Measurements from ENCODE around the gene BEND6.
"Not testable (repeated sequence)": the region's sequence is repeated elsewhere in the genome, so short reads cannot be mapped to it uniquely, and the experiment has no call there.

BEND6 gene

GRCh38 chr6:57027301-57027700 lies 72.4 kb downstream of the BEND6 start:
- WGBS, 2 experiments (ENCODE audit: insufficient coverage in 2 of 2): no CpG with 5 or more reads among the region's 3 CpGs
- Histone ChIP-seq H3K27ac (ENCODE audit: low read depth, low read length, severe bottlenecking) (no peak overlapping the region), H3K36me3 (ENCODE audit: control insufficient read depth, insufficient read depth, low read length) (no peaks in the 10 kb centered on the region)

GRCh38 chr6:57029213-57029612 lies 74.3 kb downstream of the BEND6 start:
- no peak overlapping the region for H3K4me3 ChIP-seq (ENCODE audit: extremely low read depth, insufficient read depth, low read length, poor library complexity, severe bottlenecking)
- H3K9me3 ChIP-seq (ENCODE audit: control insufficient read depth, low read length): peaks cover 4% of the 10 kb centered on the region
- H3K36me3 ChIP-seq (ENCODE audit: control insufficient read depth, insufficient read depth, low read length): no peaks in the 10 kb centered on the region
- H3K4me1 ChIP-seq (ENCODE audit: control insufficient read depth, insufficient read depth, low read length, poor library complexity, severe bottlenecking): no peaks in the 10 kb centered on the region
- 92 to 96% methylated on average over 8 of the region's 9 CpGs for WGBS, 2 experiments (ENCODE audit: insufficient coverage in 2 of 2)
- H3K27ac ChIP-seq (ENCODE audit: low read depth, low read length, severe bottlenecking): no peak overlapping the region

More at GRCh38 chr6:57027301-57027700, 72.4 kb downstream of the BEND6 start:
- no peak overlapping the region for H3K4me3 ChIP-seq (ENCODE audit: extremely low read depth, insufficient read depth, low read length, poor library complexity, severe bottlenecking)
- no peaks in the 10 kb centered on the region for H3K4me1 ChIP-seq (ENCODE audit: control insufficient read depth, insufficient read depth, low read length, poor library complexity, severe bottlenecking)
- H3K9me3 ChIP-seq (ENCODE audit: control insufficient read depth, low read length): peaks cover 4% of the 10 kb centered on the region

- H3K4me3 ChIP-seq (ENCODE audit: extremely low read depth, insufficient read depth, low read length, poor library complexity, severe bottlenecking): no peak overlapping the region
- H3K4me1 ChIP-seq (ENCODE audit: control insufficient read depth, insufficient read depth, low read length, poor library complexity, severe bottlenecking): no peaks in the 10 kb centered on the region
- H3K9me3 ChIP-seq (ENCODE audit: control insufficient read depth, low read length): no peaks in the 10 kb centered on the region
- H3K36me3 ChIP-seq (ENCODE audit: control insufficient read depth, insufficient read depth, low read length): no peaks in the 10 kb centered on the region
- WGBS, 2 experiments (ENCODE audit: insufficient coverage in 2 of 2): 88 to 90% methylated on average over 1 to 2 of the region's 3 CpGs
- H3K27ac ChIP-seq (ENCODE audit: low read depth, low read length, severe bottlenecking): no peak overlapping the region
These were observed 78.3 kb downstream of the BEND6 start for GRCh38 chr6:57033228-57033627.

GRCh38 chr6:57035549-57035948 lies 80.6 kb downstream of the BEND6 start:
- Histone ChIP-seq H3K9me3 (ENCODE audit: control insufficient read depth, low read length) (no peaks in the 10 kb centered on the region), H3K4me1 (ENCODE audit: control insufficient read depth, insufficient read depth, low read length, poor library complexity, severe bottlenecking) (no peaks in the 10 kb centered on the region), H3K27ac (ENCODE audit: low read depth, low read length, severe bottlenecking) (no peak overlapping the region), H3K36me3 (ENCODE audit: control insufficient read depth, insufficient read depth, low read length) (no peaks in the 10 kb centered on the region), H3K4me3 (ENCODE audit: extremely low read depth, insufficient read depth, low read length, poor library complexity, severe bottlenecking) (no peak overlapping the region)
- no CpG with 5 or more reads among the region's 3 CpGs for WGBS, 2 experiments (ENCODE audit: insufficient coverage in 2 of 2)

GRCh38 chr6:57038906-57039305 lies 84.0 kb downstream of the BEND6 start:
- 92 to 100% methylated on average over 2 of the region's 2 CpGs for WGBS, 2 experiments (ENCODE audit: insufficient coverage in 2 of 2)
- H3K27ac ChIP-seq (ENCODE audit: low read depth, low read length, severe bottlenecking): no peak overlapping the region

GRCh38 chr6:57040011-57040410 lies 85.1 kb downstream of the BEND6 start:
- Histone ChIP-seq H3K27ac (ENCODE audit: low read depth, low read length, severe bottlenecking) (no peak overlapping the region), H3K36me3 (ENCODE audit: control insufficient read depth, insufficient read depth, low read length) (no peaks in the 10 kb centered on the region), H3K4me1 (ENCODE audit: control insufficient read depth, insufficient read depth, low read length, poor library complexity, severe bottlenecking) (no peaks in the 10 kb centered on the region), H3K4me3 (ENCODE audit: extremely low read depth, insufficient read depth, low read length, poor library complexity, severe bottlenecking) (no peak overlapping the region), H3K9me3 (ENCODE audit: control insufficient read depth, low read length) (no peaks in the 10 kb centered on the region)
- 86 to 97% methylated on average over 3 to 4 of the region's 5 CpGs for WGBS, 2 experiments (ENCODE audit: insufficient coverage in 2 of 2)

More at GRCh38 chr6:57038906-57039305, 84.0 kb downstream of the BEND6 start:
- Histone ChIP-seq H3K4me3 (ENCODE audit: extremely low read depth, insufficient read depth, low read length, poor library complexity, severe bottlenecking) (no peak overlapping the region), H3K9me3 (ENCODE audit: control insufficient read depth, low read length) (no peaks in the 10 kb centered on the region), H3K4me1 (ENCODE audit: control insufficient read depth, insufficient read depth, low read length, poor library complexity, severe bottlenecking) (no peaks in the 10 kb centered on the region), H3K36me3 (ENCODE audit: control insufficient read depth, insufficient read depth, low read length) (no peaks in the 10 kb centered on the region)

GRCh38 chr6:57044061-57044460 lies 89.2 kb downstream of the BEND6 start:
- not testable (repeated sequence) for H3K27ac ChIP-seq (ENCODE audit: low read depth, low read length, severe bottlenecking); H3K9me3 ChIP-seq (ENCODE audit: control insufficient read depth, low read length); H3K4me1 ChIP-seq (ENCODE audit: control insufficient read depth, insufficient read depth, low read length, poor library complexity, severe bottlenecking); H3K4me3 ChIP-seq (ENCODE audit: extremely low read depth, insufficient read depth, low read length, poor library complexity, severe bottlenecking)
- WGBS, 2 experiments (ENCODE audit: insufficient coverage in 2 of 2): no CpG with 5 or more reads among the region's 1 CpG
- peaks cover 11% of the 10 kb centered on the region for H3K36me3 ChIP-seq (ENCODE audit: control insufficient read depth, insufficient read depth, low read length)

GRCh38 chr6:57044568-57044967 lies 89.7 kb downstream of the BEND6 start:
- no CpG with 5 or more reads among the region's 2 CpGs for WGBS, 2 experiments (ENCODE audit: insufficient coverage in 2 of 2)
- no peak overlapping the region for H3K4me3 ChIP-seq (ENCODE audit: extremely low read depth, insufficient read depth, low read length, poor library complexity, severe bottlenecking)

GRCh38 chr6:57046332-57047256 lies 91.7 kb downstream of the BEND6 start, which contains the start of gene KIAA1586:
Gene KIAA1586, plus strand, starts transcription at chr6:57046693. Its CDS starts 63 bp downstream, at chr6:57046756.
- not testable (repeated sequence) for H3K9me3 ChIP-seq (ENCODE audit: control insufficient read depth, low read length); H3K4me1 ChIP-seq (ENCODE audit: control insufficient read depth, insufficient read depth, low read length, poor library complexity, severe bottlenecking)
- WGBS, 2 experiments (ENCODE audit: insufficient coverage in 2 of 2): 0% methylated on average over 14 to 16 of the region's 78 CpGs
- Histone ChIP-seq H3K4me3 (ENCODE audit: extremely low read depth, insufficient read depth, low read length, poor library complexity, severe bottlenecking) (peak within 1 kb of the TSS; percentile 54), H3K27ac (ENCODE audit: low read depth, low read length, severe bottlenecking) (peak within 1 kb of the TSS; percentile 83), H3K36me3 (ENCODE audit: control insufficient read depth, insufficient read depth, low read length) (peaks cover 35% of the 10 kb centered on the region)

More at GRCh38 chr6:57044568-57044967, 89.7 kb downstream of the BEND6 start:
- no peaks in the 10 kb centered on the region for H3K9me3 ChIP-seq (ENCODE audit: control insufficient read depth, low read length)
- no peak overlapping the region for H3K27ac ChIP-seq (ENCODE audit: low read depth, low read length, severe bottlenecking)
- peaks cover 17% of the 10 kb centered on the region for H3K36me3 ChIP-seq (ENCODE audit: control insufficient read depth, insufficient read depth, low read length)
- H3K4me1 ChIP-seq (ENCODE audit: control insufficient read depth, insufficient read depth, low read length, poor library complexity, severe bottlenecking): peaks cover 5% of the 10 kb centered on the region

GRCh38 chr6:57047257-57047585 lies 92.3 kb downstream of the BEND6 start:
- H3K9me3 ChIP-seq (ENCODE audit: control insufficient read depth, low read length); H3K4me3 ChIP-seq (ENCODE audit: extremely low read depth, insufficient read depth, low read length, poor library complexity, severe bottlenecking); H3K27ac ChIP-seq (ENCODE audit: low read depth, low read length, severe bottlenecking); H3K4me1 ChIP-seq (ENCODE audit: control insufficient read depth, insufficient read depth, low read length, poor library complexity, severe bottlenecking): not testable (repeated sequence)
- peaks cover 40% of the 10 kb centered on the region for H3K36me3 ChIP-seq (ENCODE audit: control insufficient read depth, insufficient read depth, low read length)
- no CpG with 5 or more reads among the region's 5 CpGs for WGBS, 2 experiments (ENCODE audit: insufficient coverage in 2 of 2)

- H3K4me3 ChIP-seq (ENCODE audit: extremely low read depth, insufficient read depth, low read length, poor library complexity, severe bottlenecking): peak overlapping the region; percentile 18
- H3K4me1 ChIP-seq (ENCODE audit: control insufficient read depth, insufficient read depth, low read length, poor library complexity, severe bottlenecking); H3K9me3 ChIP-seq (ENCODE audit: control insufficient read depth, low read length); H3K27ac ChIP-seq (ENCODE audit: low read depth, low read length, severe bottlenecking): not testable (repeated sequence)
- peaks cover 46% of the 10 kb centered on the region for H3K36me3 ChIP-seq (ENCODE audit: control insufficient read depth, insufficient read depth, low read length)
- WGBS, 2 experiments (ENCODE audit: insufficient coverage in 2 of 2): 75 to 89% methylated on average over 3 to 4 of the region's 6 CpGs
These were observed 93.0 kb downstream of the BEND6 start for GRCh38 chr6:57047859-57048258.
